ENCODE data around the gene TMEM250. TPM values are rescaled to one million over a fixed set of nuclear protein-coding genes. Genes with fewer than 3 reads are reported as not detected.
A peak's percentile ranks its signal among the peaks of the same experiment; 100 is the strongest.

The TMEM250 gene
- total and polyA plus RNA-seq, 9 of the 15 experiments (the other 6 are each of a cell fraction or from before 2014, with no cell fraction given) = 0.32 to 44.6 (median 12.2) TPM

DNA sequence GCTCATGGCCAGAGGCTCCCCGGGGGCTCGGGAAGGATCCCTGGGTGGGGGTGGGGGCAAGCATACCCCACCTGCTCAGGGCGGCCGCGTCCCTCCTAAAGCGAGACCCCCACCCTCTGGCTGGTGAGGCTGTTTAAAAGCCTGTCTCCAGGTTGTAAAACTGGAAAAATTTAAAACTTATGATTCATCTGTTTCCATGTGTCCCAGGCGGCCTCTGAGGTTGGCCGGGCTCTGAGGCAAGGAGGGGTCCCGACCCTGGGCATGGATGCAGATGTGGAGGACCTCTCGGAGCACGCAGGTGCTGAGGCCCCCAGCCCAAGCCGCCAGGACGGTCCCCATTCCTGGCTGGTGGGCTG is 24.2 kb upstream of the TMEM250 start:
- H3K9ac ChIP-seq (ENCODE audit: insufficient read depth in 1 of 2, low read depth in 2 of 2, low read length in 2 of 2) = peak overlapping the region in 1 of 2 experiments; percentile 65; a peak in 2 of 4 replicates
- TF ChIP-seq CBFA2T3 (IDR thresholded peaks at IDR 0.05) (no peak), PYGO2 (tag; IDR thresholded peaks at IDR 0.05) (no peak), ZFP36 (IDR thresholded peaks at IDR 0.05; ENCODE audit: low read depth, low read length, partially characterized antibody) (no peak), RUNX1 (IDR thresholded peaks at IDR 0.05; ENCODE audit: low read depth) (no peak), HMG20B (CRISPR knock-in tag; IDR thresholded peaks at IDR 0.05) (no peak), MYNN (IDR thresholded peaks at IDR 0.05) (no peak), MYNN (CRISPR knock-in tag; IDR thresholded peaks at IDR 0.05) (no peak), MEF2A (IDR thresholded peaks at IDR 0.05; ENCODE audit: control insufficient read depth, low read depth, low read length) (no peak), MED1 (CRISPR knock-in tag; IDR thresholded peaks at IDR 0.05; ENCODE audit: borderline replicate concordance) (no peak), MAFG (tag; conservative IDR thresholded peaks at IDR 0.05) (no peak), ZNF561 (CRISPR knock-in tag; conservative IDR thresholded peaks at IDR 0.05) (no peak), ZNF75A (CRISPR knock-in tag; IDR thresholded peaks at IDR 0.05) (no peak), ADNP (tag; IDR thresholded peaks at IDR 0.05) (no peak), ATF7 (IDR thresholded peaks at IDR 0.05) (no peak), IRF2 (CRISPR knock-in tag; IDR thresholded peaks at IDR 0.05) (no peak), HNRNPL (IDR thresholded peaks at IDR 0.05; ENCODE audit: low read depth, low read length) (no peak)
- TF ChIP-seq, protein P1, sequence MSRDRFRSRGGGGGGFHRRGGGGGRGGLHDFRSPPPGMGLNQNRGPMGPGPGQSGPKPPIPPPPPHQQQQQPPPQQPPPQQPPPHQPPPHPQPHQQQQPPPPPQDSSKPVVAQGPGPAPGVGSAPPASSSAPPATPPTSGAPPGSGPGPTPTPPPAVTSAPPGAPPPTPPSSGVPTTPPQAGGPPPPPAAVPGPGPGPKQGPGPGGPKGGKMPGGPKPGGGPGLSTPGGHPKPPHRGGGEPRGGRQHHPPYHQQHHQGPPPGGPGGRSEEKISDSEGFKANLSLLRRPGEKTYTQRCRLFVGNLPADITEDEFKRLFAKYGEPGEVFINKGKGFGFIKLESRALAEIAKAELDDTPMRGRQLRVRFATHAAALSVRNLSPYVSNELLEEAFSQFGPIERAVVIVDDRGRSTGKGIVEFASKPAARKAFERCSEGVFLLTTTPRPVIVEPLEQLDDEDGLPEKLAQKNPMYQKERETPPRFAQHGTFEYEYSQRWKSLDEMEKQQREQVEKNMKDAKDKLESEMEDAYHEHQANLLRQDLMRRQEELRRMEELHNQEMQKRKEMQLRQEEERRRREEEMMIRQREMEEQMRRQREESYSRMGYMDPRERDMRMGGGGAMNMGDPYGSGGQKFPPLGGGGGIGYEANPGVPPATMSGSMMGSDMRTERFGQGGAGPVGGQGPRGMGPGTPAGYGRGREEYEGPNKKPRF (IDR thresholded peaks at IDR 0.05; ENCODE audit: low read depth, low read length) = no peak
- TF ChIP-seq, protein P2, sequence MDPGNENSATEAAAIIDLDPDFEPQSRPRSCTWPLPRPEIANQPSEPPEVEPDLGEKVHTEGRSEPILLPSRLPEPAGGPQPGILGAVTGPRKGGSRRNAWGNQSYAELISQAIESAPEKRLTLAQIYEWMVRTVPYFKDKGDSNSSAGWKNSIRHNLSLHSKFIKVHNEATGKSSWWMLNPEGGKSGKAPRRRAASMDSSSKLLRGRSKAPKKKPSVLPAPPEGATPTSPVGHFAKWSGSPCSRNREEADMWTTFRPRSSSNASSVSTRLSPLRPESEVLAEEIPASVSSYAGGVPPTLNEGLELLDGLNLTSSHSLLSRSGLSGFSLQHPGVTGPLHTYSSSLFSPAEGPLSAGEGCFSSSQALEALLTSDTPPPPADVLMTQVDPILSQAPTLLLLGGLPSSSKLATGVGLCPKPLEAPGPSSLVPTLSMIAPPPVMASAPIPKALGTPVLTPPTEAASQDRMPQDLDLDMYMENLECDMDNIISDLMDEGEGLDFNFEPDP (CRISPR knock-in tag; IDR thresholded peaks at IDR 0.05) = no peak
- TF ChIP-seq, protein P3, sequence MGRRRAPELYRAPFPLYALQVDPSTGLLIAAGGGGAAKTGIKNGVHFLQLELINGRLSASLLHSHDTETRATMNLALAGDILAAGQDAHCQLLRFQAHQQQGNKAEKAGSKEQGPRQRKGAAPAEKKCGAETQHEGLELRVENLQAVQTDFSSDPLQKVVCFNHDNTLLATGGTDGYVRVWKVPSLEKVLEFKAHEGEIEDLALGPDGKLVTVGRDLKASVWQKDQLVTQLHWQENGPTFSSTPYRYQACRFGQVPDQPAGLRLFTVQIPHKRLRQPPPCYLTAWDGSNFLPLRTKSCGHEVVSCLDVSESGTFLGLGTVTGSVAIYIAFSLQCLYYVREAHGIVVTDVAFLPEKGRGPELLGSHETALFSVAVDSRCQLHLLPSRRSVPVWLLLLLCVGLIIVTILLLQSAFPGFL (CRISPR knock-in tag; IDR thresholded peaks at IDR 0.05) = no peak
- in situ Hi-C loops (cut with MboI) = no loop called here
- FAIRE-seq (no peak), DNase-seq (ENCODE audit: extremely low read depth in 1 of 4, low spot score in 3 of 4) (no peak), ATAC-seq (no peak)
- peaks cover 6% of the 10 kb centered on the region; the same call in 1 of the 2 replicates for H4K20me1 ChIP-seq (replicated peaks; ENCODE audit: control insufficient read depth, insufficient read depth, low read length)
- H2AFZ ChIP-seq (ENCODE audit: low read depth, low read length) = no peak overlapping the region
- peaks cover 0 to 34% of the 10 kb centered on the region in 2 experiments; a peak in 2 of 5 replicates for H3K4me1 ChIP-seq (replicated peaks in 1 of 2; ENCODE audit: control insufficient read depth in 2 of 2, insufficient read depth in 2 of 2, low read length in 2 of 2)
- BruUV-seq (replicated peaks) = no TSS peak
- POLR2A ChIA-PET = no interaction called here
- H3K36me3 ChIP-seq (ENCODE audit: control insufficient read depth, insufficient read depth, low read length) = no peaks in the 10 kb centered on the region
- no peak overlapping the region for H3K4me2 ChIP-seq (ENCODE audit: insufficient read depth, low read length)
- intact Hi-C loops (cut with micrococcal nuclease) = loop anchor here (1.0 to 5.0 kb wide), 3 partner anchors 124 to 351 kb away; no protein-coding TSS in a partner anchor
- H3K27ac ChIP-seq (ENCODE audit: extremely low read depth, low read depth, low read length) = no peak overlapping the region
- WGBS (ENCODE audit: insufficient coverage, low coverage, missing lambda C conversion rate) = 13% methylated on average over 12 of the region's 13 CpGs
- CTCF ChIA-PET (ENCODE audit: low intra/inter-chr PET ratio) = interaction anchor here (2.1 kb wide), 1 partner anchor 141 kb away, joined by 10 read pairs; no protein-coding TSS in a partner anchor
- no peaks in the 10 kb centered on the region for H3K9me3 ChIP-seq (replicated peaks; ENCODE audit: control insufficient read depth, insufficient read depth, low read depth, low read length)
- H3K4me3 ChIP-seq = no peak overlapping the region
- peaks cover 24 to 39% of the 10 kb centered on the region in 2 experiments; a peak in 4 of 5 replicates for H3K27me3 ChIP-seq (ENCODE audit: control insufficient read depth in 2 of 2, insufficient read depth in 2 of 2, low read length in 2 of 2)
- no peaks in the 10 kb centered on the region for H3K9me1 ChIP-seq (ENCODE audit: control insufficient read depth, insufficient read depth, low read length)
- no peaks in the 10 kb centered on the region for H3K79me2 ChIP-seq (ENCODE audit: control insufficient read depth, insufficient read depth, low read length)
